DND-41 (cell line): ENCODE results near the gene DOK6.

Source experiments
- ATAC-seq: fragments of 200-7000 bp; cut with Tn5 transposase; 3 replicates; pipeline ENCODE4 v1.9.1; 2021; ENCODE audit warnings: low read depth; ENCODE audit not compliant: insufficient read depth
- DNase-seq: peaks from one replicate; pipeline ENCODE4 v3.0.0-alpha.2; 2020
- H2AFZ ChIP-seq: 2 replicates; pipeline ENCODE4 v1.6.0; 2012; ENCODE audit warnings: low read depth, low read length
- H3K27ac ChIP-seq: 2 replicates; pipeline ENCODE4 v1.5.1; 2012; ENCODE audit warnings: low read length, inconsistent platforms
- H3K27me3 ChIP-seq: fragments of 200-600 bp; sonication (generic); 2 replicates; pipeline ENCODE4 v1.6.0; 2012; ENCODE audit warnings: low read length, mild to moderate bottlenecking, inconsistent platforms; ENCODE audit not compliant: insufficient read depth, poor library complexity
- H3K36me3 ChIP-seq: 2 replicates; pipeline ENCODE4 v1.5.1; 2012; ENCODE audit warnings: low read length, inconsistent platforms; ENCODE audit not compliant: insufficient read depth
- H3K4me1 ChIP-seq: 2 replicates; pipeline ENCODE4 v1.5.1; 2012; ENCODE audit warnings: mild to moderate bottlenecking, low read length; ENCODE audit not compliant: insufficient read depth
- H3K4me2 ChIP-seq: 2 replicates; pipeline ENCODE4 v1.6.0; 2012; ENCODE audit warnings: mild to moderate bottlenecking, moderate library complexity, low read length, inconsistent platforms; ENCODE audit not compliant: insufficient read depth
- H3K4me3 ChIP-seq, 2 experiments: fragments of 200-600 bp in 1 of 2; shearing (Covaris generic) in 1 of 2; 2 replicates each; pipeline ENCODE4 v1.5.1; 2012 to 2016; ENCODE audit warnings: inconsistent platforms in 2 of 2, low read length in 2 of 2, mild to moderate bottlenecking in 2 of 2, low read depth in 1 of 2, moderate library complexity in 1 of 2
- H3K79me2 ChIP-seq: 2 replicates; pipeline ENCODE4 v1.6.0; 2012; ENCODE audit warnings: low read length, inconsistent platforms; ENCODE audit not compliant: insufficient read depth
- H3K9ac ChIP-seq: 2 replicates; pipeline ENCODE4 v1.6.0; 2012; ENCODE audit warnings: low read depth, mild to moderate bottlenecking, inconsistent platforms, low read length, moderate library complexity
- H3K9me3 ChIP-seq: 2 replicates; pipeline ENCODE4 v1.5.1; 2012; ENCODE audit warnings: low read length, moderate library complexity, mild to moderate bottlenecking, inconsistent platforms; ENCODE audit not compliant: insufficient read depth, severe bottlenecking
- H4K20me1 ChIP-seq: 2 replicates; pipeline ENCODE4 v1.6.0; 2012; ENCODE audit warnings: low read length; ENCODE audit not compliant: insufficient read depth
- CTCF ChIP-seq: IDR thresholded peaks from 2 replicates; pipeline ENCODE4 v1.5.1; 2012; ENCODE audit warnings: borderline replicate concordance, low read length, moderate library complexity, mild to moderate bottlenecking; ENCODE audit not compliant: poor library complexity, severe bottlenecking; ENCODE audit errors: extremely low read depth
- EZH2 ChIP-seq: IDR thresholded peaks from 3 replicates; pipeline ENCODE4 v1.6.1; 2012; ENCODE audit warnings: borderline replicate concordance, low read depth, mild to moderate bottlenecking, moderate library complexity, low read length, inconsistent platforms; ENCODE audit not compliant: severe bottlenecking

DOK6 gene

DNA sequence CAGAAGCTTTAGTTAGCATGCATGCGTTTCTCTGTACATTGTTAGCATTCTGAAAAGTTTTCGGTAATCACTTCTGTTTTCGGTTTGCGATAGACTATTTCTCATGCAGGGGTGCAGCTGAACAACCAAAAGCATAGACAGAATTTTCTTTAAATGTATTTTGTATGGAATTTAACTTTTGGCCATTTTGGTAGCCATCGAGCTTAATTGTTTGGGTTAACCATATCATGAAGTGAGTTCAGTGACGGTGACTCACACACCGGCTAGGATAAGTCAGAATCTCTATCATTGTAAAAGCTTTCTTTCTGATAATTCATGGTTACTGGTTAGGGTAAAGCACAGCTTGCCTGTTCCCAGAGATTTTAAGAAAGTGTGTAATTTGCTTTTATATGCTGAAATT, 439.8 kb downstream of the DOK6 start:
- Histone ChIP-seq H3K4me1 (no peaks in the 10 kb centered on the region), H2AFZ (no peak overlapping the region), H3K79me2 (no peaks in the 10 kb centered on the region), H3K4me3 (no peak overlapping the region), H3K27me3 (no peaks in the 10 kb centered on the region), H3K4me2 (no peak overlapping the region), H3K27ac (no peak overlapping the region), H3K9ac (no peak overlapping the region), H4K20me1 (no peaks in the 10 kb centered on the region), H3K36me3 (no peaks in the 10 kb centered on the region), H3K9me3 (no peaks in the 10 kb centered on the region)
- DNase-seq (no peak), ATAC-seq (no peak)
- TF ChIP-seq CTCF (no peak), EZH2 (no peak)

DNA sequence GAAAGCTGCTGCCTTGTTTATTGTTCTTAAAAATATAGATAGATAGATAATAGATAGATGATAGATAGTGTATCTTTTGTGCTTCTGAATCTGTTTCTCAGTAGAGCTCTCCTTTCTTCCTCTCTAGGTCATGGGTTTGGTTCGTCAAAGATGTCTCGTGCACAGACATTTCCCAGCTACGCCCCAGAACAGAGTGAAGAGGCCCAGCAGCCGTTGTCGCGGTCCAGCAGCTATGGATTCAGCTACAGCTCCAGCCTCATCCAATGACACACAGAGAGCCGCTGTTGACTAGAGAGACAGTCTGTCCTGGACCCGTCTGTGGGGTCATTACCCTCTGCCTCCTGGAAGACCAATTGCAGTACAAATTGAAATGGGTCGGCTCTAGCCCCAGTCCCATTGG, 440.4 kb downstream of the DOK6 start:
- Histone ChIP-seq H4K20me1 (no peaks in the 10 kb centered on the region), H3K9me3 (no peaks in the 10 kb centered on the region), H2AFZ (no peak overlapping the region), H3K27ac (no peak overlapping the region), H3K4me3 (no peak overlapping the region), H3K4me2 (no peak overlapping the region), H3K36me3 (no peaks in the 10 kb centered on the region), H3K4me1 (no peaks in the 10 kb centered on the region), H3K27me3 (no peaks in the 10 kb centered on the region), H3K79me2 (no peaks in the 10 kb centered on the region), H3K9ac (no peak overlapping the region)
- ATAC-seq (no peak), DNase-seq (no peak)
- no peak for TF ChIP-seq CTCF
- TF ChIP-seq EZH2: no peak

- H4K20me1 ChIP-seq: no peaks in the 10 kb centered on the region
- H3K9ac ChIP-seq: no peak overlapping the region
- H3K4me2 ChIP-seq: no peak overlapping the region
- DNase-seq (no peak), ATAC-seq (no peak)
- TF ChIP-seq EZH2 (no peak), CTCF (no peak)
- H3K79me2 ChIP-seq: no peaks in the 10 kb centered on the region
- no peak overlapping the region for H3K4me3 ChIP-seq
- H2AFZ ChIP-seq: no peak overlapping the region
- H3K36me3 ChIP-seq: no peaks in the 10 kb centered on the region
- H3K4me1 ChIP-seq: no peaks in the 10 kb centered on the region
- H3K27me3 ChIP-seq: no peaks in the 10 kb centered on the region
- H3K9me3 ChIP-seq: no peaks in the 10 kb centered on the region
- no peak overlapping the region for H3K27ac ChIP-seq
These were observed 442.3 kb downstream of the DOK6 start for GRCh38 chr18:69843015-69843414.

DNA sequence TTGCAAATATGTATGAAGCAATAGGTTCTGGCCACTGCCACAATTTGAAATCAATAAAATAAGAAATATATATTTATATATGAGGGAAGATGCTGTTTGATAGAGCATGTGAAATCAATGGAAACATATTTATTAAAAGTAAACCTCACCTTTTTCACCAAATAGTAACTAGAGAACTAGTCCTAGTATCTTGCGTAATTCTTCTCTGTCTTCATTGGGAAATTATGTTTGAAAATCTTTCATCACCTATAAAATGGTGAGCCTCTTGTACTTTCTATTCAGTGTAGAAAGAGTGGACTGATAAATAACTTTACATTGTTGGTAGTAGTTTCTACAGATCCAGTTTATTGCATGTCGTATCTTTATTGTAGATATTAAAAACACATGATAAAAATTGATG, 444.0 kb downstream of the DOK6 start:
- Histone ChIP-seq H3K9me3 (no peaks in the 10 kb centered on the region), H4K20me1 (no peaks in the 10 kb centered on the region), H3K27me3 (no peaks in the 10 kb centered on the region), H3K36me3 (no peaks in the 10 kb centered on the region), H3K27ac (no peak overlapping the region), H3K79me2 (no peaks in the 10 kb centered on the region), H3K4me1 (no peaks in the 10 kb centered on the region), H2AFZ (no peak overlapping the region), H3K4me3 (no peak overlapping the region), H3K9ac (no peak overlapping the region), H3K4me2 (no peak overlapping the region)
- TF ChIP-seq CTCF (no peak), EZH2 (no peak)
- ATAC-seq (no peak), DNase-seq (no peak)
